AG04449 (cell line): Measurements from ENCODE around the gene ANKRD10.

Experiments used
- CTCF ChIA-PET: fragments of 350-600 bp; formaldehyde crosslinking; extraction: SDS; loops from one replicate; lab custom pipeline; 2021; ENCODE audit warnings: antibody characterized with exemption; lab: Yijun Ruan, JAX
- POLR2A ChIA-PET: fragments of 400-600, 350-600 bp; formaldehyde crosslinking; extraction: SDS; loops from one replicate; lab custom pipeline; 2020; ENCODE audit warnings: antibody characterized with exemption, inconsistent platforms; lab: Yijun Ruan, JAX
- DNase-seq: peaks from one replicate; pipeline ENCODE4 v3.0.0-alpha.2; 2010; ENCODE audit warnings: low read depth, low spot score
- H3K4me3 ChIP-seq: 2 replicates; pipeline ENCODE4 v1.5.1; 2011; ENCODE audit warnings: low read depth, mild to moderate bottlenecking, control low read depth, low read length
- TF ChIP-seq, protein P1 (sequence below): IDR thresholded peaks from one replicate; pipeline ENCODE4 v1.5.1; 2011; ENCODE audit warnings: mild to moderate bottlenecking, moderate library complexity, low read length, control low read depth, inconsistent platforms; ENCODE audit not compliant: insufficient read depth; ENCODE audit errors: missing control alignments

ANKRD10 gene

DNA sequence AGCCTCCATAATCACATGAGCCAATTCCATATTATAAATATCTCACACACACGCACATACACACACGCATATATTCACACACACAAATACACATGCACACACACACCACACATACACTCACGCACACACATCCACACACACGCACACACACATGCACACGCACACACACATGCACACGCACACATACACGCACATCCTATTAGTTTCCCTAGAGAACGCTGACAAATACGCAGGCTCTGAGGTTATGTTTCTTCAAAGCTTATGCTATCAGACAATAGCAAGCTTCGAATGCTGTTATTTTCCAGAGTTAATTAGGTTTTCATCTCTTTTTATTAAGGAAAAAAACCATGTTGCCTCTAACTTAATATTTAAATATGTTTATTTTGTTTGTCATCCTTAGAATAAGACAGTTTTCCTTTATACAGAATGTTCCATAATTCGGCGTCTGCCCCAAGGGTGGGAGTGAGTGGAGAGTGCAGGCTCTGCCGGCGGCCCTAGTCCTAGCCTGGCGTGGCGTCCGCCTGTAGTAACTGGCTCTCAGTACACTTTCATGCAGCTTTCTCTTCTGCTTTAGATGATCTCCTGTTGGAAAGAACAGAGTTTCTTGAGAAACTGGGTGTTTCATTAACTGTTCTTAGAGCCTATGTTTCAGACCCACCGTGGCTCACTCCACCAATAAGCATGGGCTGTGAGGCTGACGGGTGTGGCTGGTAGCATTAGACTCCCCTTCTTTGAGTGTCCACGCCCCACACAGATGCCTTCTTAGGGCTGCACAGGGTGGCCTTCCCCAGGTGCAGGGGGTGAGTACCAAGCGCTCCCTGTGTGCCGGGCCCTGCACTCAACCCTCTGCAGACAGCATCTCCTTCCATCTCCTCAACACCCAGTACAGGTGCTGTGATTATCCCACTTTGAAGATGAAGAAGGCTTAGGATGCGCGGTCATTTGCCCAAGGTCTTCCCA lies 30.4 kb upstream of the ANKRD10 start:
- ChIA-PET CTCF (interaction anchor here (0.8 to 2.8 kb wide), 9 partner anchors 8 to 123 kb away, joined by 3 to 9 read pairs (median 5); no protein-coding TSS in a partner anchor), POLR2A (no interaction called here)
- TF ChIP-seq, protein P1, sequence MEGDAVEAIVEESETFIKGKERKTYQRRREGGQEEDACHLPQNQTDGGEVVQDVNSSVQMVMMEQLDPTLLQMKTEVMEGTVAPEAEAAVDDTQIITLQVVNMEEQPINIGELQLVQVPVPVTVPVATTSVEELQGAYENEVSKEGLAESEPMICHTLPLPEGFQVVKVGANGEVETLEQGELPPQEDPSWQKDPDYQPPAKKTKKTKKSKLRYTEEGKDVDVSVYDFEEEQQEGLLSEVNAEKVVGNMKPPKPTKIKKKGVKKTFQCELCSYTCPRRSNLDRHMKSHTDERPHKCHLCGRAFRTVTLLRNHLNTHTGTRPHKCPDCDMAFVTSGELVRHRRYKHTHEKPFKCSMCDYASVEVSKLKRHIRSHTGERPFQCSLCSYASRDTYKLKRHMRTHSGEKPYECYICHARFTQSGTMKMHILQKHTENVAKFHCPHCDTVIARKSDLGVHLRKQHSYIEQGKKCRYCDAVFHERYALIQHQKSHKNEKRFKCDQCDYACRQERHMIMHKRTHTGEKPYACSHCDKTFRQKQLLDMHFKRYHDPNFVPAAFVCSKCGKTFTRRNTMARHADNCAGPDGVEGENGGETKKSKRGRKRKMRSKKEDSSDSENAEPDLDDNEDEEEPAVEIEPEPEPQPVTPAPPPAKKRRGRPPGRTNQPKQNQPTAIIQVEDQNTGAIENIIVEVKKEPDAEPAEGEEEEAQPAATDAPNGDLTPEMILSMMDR, result no peak
- no peak for DNase-seq
- H3K4me3 ChIP-seq, result no peak overlapping the region

DNA sequence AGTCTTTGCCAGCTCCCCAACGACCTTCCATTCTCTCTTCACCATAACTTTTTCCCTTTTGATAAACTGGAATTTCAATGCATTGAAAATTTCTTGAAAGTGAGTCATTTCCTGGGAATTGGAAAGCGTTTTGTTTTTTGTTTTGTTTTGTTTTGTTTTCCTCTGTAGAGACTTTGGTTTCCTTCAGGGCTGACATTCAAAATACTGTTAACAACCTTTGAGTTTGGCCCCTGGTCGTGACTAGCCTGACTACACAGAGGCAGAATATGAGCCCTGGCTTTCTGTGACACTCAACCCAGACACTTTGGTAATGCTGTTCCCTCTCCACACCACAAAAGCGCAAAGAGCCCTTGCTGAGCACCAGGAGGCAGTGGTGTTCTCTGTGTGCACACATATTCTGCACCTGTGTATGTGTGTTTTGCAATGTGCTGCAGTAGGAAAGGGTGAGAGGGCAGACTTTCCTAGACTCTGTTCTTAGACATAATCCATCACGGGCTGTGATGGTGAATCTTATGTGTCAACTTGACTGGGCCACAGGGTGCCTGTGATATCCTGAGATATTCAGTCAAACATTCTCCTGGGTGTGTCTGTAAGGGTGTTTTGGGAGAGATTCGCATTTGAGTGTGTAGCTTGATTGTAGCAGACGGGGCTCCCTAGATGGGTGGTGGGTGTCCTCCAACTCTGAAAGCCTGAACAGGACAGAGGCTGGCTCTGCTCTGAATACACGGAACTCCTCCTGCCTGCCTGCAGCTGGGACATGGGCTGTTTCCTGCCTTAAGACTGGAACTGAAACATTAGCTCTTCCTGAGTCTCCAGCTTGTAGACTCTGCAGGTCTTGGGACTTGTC lies 29.5 kb upstream of the ANKRD10 start:
- TF ChIP-seq, protein P1, result peak; percentile 56
- DNase-seq, result no peak
- ChIA-PET CTCF (interaction anchor here (0.7 to 2.8 kb wide), 13 partner anchors 9 to 150 kb away, joined by 3 to 9 read pairs (median 4); no protein-coding TSS in a partner anchor), POLR2A (no interaction called here)
- no peak overlapping the region for H3K4me3 ChIP-seq

DNA sequence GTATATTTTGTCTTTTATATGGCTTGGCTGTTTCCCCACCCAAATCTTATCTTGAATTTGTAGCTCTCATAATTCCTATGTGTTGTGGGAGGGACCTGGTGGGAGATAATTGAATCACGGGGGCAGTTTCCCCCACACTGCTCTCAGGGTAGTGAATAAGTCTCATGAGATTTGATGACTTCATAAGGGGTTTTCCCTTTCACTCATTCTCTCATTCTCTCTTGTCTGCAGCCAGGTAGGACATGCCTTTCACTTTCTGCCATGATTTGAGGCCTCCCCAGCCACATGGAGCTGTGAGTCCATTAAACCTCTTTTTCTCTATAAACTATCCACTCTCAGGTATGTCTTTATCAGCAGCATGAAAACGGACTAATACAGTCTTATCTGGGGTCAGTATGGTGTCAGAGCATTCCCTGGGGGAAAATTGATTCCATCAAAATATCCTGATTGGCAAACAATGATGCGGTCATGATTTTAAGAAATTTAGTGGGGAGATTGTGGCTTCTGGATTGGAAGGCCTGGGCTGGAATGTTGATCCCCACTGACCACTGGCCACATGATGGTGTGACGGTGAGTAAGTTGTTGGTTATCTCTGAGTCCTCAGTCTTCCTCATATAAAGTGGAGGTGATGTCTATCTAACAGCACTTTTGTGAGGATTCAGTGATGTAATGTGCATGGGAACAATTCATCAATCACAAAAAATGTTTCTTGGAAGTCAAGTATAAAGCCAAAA lies 27.5 kb upstream of the ANKRD10 start:
- CTCF ChIA-PET, result interaction anchor here (0.9 to 1.5 kb wide), 5 partner anchors 10 to 106 kb away, joined by 3 to 4 read pairs (median 3); no protein-coding TSS in a partner anchor
- H3K4me3 ChIP-seq, result no peak overlapping the region
- POLR2A ChIA-PET, result no interaction called here
- TF ChIP-seq, protein P1, result no peak
- no peak for DNase-seq

DNA sequence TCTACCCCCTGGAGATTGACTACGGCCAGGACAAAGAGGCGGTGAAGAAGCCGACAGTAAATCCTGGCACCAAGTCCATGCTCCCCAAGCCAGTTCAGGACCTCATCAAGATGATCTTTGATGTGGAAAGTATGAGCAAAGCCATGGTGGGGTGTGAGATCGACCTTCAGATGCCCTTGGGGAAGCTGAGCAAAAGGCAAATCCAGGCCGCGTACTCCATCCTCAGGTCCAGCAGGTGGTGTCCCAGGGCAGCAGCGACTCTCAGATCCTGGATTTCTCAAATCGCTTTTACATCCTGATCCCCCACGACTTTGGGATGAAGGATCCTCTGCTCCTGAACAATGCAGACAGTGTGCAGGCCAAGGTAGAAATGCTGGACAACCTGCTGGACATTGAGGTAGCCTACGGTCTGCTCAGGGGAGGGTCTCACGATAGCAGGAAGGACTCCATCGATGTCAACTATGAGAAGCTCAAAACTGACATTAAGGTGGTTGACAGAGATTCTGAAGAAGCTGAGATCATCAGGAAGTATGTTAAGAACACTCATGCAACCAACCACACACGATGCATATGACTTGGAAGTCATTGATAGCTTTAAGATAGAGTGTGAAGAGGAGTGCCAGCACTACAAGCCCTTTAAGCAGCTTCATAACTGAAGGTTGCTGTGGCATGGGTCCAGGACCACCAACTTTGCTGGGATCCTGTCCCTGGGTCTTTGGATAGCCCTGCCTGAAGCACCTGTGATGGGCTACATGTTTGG lies 24.0 kb upstream of the ANKRD10 start:
- ChIA-PET POLR2A (no interaction called here), CTCF (interaction anchor here (0.8 to 1.5 kb wide), 4 partner anchors 8 to 111 kb away, joined by 3 to 5 read pairs (median 4); no protein-coding TSS in a partner anchor)
- TF ChIP-seq, protein P1, result no peak
- no peak for DNase-seq
- no peak overlapping the region for H3K4me3 ChIP-seq

DNA sequence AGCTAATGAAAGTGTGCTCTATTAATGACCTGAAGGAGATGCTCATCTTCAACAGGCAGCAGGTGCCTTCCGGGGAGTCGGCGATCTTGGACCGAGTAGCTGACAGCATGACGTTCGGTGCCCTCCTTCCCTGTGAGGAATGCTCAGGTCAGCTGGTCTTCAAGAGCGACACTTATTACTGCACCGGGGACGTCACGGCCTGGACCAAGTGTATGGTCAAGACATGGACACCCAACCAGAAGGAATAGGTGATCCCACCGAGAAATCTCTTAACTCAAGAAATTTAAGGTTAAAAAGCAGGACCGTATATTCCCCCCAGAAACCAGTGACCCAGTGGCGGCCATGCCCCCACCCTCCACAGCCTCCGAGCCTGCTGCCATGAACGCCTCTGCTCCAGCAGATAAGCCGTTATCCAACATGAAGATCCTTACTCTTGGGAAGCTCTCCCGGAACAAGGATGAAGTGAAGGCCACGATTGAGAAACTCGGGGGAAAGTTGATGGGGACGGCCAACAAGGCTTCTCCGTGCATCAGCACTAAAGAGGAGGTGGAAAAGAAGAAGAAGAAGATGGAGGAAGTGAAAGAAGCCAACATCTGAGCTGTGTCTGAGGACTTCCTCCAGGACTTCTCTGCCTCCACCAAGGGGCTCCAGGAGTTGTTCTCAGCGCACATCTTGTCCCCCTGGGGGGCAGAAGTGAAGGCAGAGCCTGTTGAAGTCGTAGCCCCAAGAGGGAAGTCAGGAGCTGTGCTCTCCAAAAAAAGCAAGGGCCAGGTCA lies 22.8 kb upstream of the ANKRD10 start:
- ChIA-PET POLR2A (no interaction called here), CTCF (interaction anchor here (1.5 kb wide), 1 partner anchor 22 kb away, joined by 5 read pairs; no protein-coding TSS in a partner anchor)

More for the DNA sequence above, 22.8 kb upstream of the ANKRD10 start:
- DNase-seq, result no peak
- TF ChIP-seq, protein P1, result no peak
- H3K4me3 ChIP-seq, result no peak overlapping the region
